ENCODE results near the gene CHTOP.

DNA sequence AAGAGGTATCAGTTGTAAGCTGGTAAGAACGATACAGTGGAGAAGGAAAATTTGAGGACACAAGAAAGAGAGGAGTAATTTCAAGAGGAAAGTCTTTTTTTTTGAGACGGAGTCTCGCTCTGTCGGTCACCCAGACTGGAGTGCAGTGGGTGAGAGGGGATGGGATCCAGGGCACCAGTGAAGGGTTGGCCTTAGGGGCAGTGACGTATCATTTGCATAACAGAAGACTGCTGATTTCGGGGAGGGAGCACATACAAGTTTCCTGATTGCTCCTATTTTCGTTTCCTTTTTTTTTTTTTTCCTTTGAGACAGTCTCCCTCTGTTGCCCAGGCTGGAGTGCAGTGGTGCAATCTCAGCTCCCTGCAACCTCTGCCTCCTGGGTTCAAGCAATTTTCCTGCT is 10.8 kb upstream of the CHTOP start:
- TF ChIP-seq POLR2AphosphoS5 (IDR thresholded peaks at IDR 0.05; ENCODE audit: low read depth, low read length) (no peak), POLR2A (IDR thresholded peaks at IDR 0.05; ENCODE audit: low read depth, low read length) (no peak), POU2F2 (IDR thresholded peaks at IDR 0.05; ENCODE audit: low read depth, low read length) (no peak)

All from GM12891 (cell line).